Endothelial cell of umbilical vein (primary cell): Measurements from ENCODE around the gene APOBEC4. TPM values are rescaled to one million over a fixed set of nuclear protein-coding genes. Genes with fewer than 3 reads are reported as not detected.

ENCODE experiments used
- BruUV-seq: library from RNA; stranded (reverse); fragments of 400-500 nt; replicated peaks from 2 replicates; lab custom pipeline; 2021; lab: Mats Ljungman, UMichigan
- CTCF ChIA-PET: fragments of 300-600, 350-600 bp; sonication (Branson Sonifier 250); formaldehyde crosslinking; loops from one replicate; lab custom pipeline; 2021; ENCODE audit warnings: antibody characterized with exemption, inconsistent platforms; lab: Charles Lee
- POLR2A ChIA-PET: fragments of 300-600, 350-600 bp; sonication (Branson Sonifier 250); formaldehyde crosslinking; loops from one replicate; lab custom pipeline; 2021; ENCODE audit warnings: antibody characterized with exemption, inconsistent platforms; lab: Charles Lee
- DNase-seq: peaks from one replicate; pipeline ENCODE4 v3.0.0-alpha.2; 2011; ENCODE audit warnings: low read depth, low spot score
- FAIRE-seq: peaks from 2 replicates; lab custom pipeline; 2011; peaks lifted over from hg19 to GRCh38; lab: Jason Lieb, UNC
- H2AFZ ChIP-seq: 2 replicates; pipeline ENCODE4 v1.6.0; 2012; ENCODE audit warnings: low read depth, low read length, control low read depth, inconsistent platforms
- H3K27ac ChIP-seq: 2 replicates; pipeline ENCODE4 v1.5.1; 2011; ENCODE audit warnings: low read depth, mild to moderate bottlenecking, control low read depth, low read length, moderate library complexity; ENCODE audit not compliant: insufficient read depth
- H3K27me3 ChIP-seq, 2 experiments: 2 replicates each; pipeline versions ENCODE4 v1.6.0 to v1.6.1; 2011; ENCODE audit warnings: low read length in 2 of 2, mixed read lengths in 1 of 2; ENCODE audit not compliant: control insufficient read depth in 2 of 2, insufficient read depth in 2 of 2
- H3K36me3 ChIP-seq, 2 experiments: 2 replicates in 1 of 2; 3 replicates in 1 of 2; pipeline ENCODE4 v1.5.1; 2011; ENCODE audit warnings: low read length in 2 of 2, mild to moderate bottlenecking in 1 of 2, moderate library complexity in 1 of 2; ENCODE audit not compliant: control insufficient read depth in 2 of 2, insufficient read depth in 2 of 2; ENCODE audit errors: extremely low read depth in 1 of 2
- H3K4me1 ChIP-seq: 3 replicates; pipeline ENCODE4 v1.5.1; 2011; ENCODE audit warnings: mild to moderate bottlenecking, low read length; ENCODE audit not compliant: control insufficient read depth, insufficient read depth; ENCODE audit errors: extremely low read depth
- H3K4me2 ChIP-seq: 2 replicates; pipeline ENCODE4 v1.6.1; 2011; ENCODE audit warnings: low read length, control low read depth, mixed read lengths; ENCODE audit not compliant: insufficient read depth
- H3K4me3 ChIP-seq, 3 experiments: fragments of 200-600 bp in 1 of 3; sonication (generic), shearing (Covaris generic) in 1 of 3; replicated peaks in 1 of 3; 2 replicates each; pipeline ENCODE4 v1.5.1; 2011 to 2016; ENCODE audit warnings: control low read depth in 3 of 3, low read length in 3 of 3, mild to moderate bottlenecking in 2 of 3, inconsistent platforms in 1 of 3, low read depth in 1 of 3, moderate library complexity in 1 of 3; ENCODE audit not compliant: insufficient read depth in 1 of 3
- H3K79me2 ChIP-seq: 2 replicates; pipeline ENCODE4 v1.6.0; 2012; ENCODE audit warnings: low read length, inconsistent platforms; ENCODE audit not compliant: control insufficient read depth, insufficient read depth
- H3K9ac ChIP-seq: replicated peaks from 2 replicates; pipeline ENCODE3; 2011; ENCODE audit warnings: low read length, control low read depth; ENCODE audit not compliant: insufficient read depth; ENCODE audit errors: extremely low read depth
- H3K9me1 ChIP-seq: replicated peaks from 3 replicates; pipeline ENCODE4 v1.6.0; 2011; ENCODE audit warnings: mild to moderate bottlenecking, low read length; ENCODE audit not compliant: control insufficient read depth, insufficient read depth; ENCODE audit errors: extremely low read depth
- H3K9me3 ChIP-seq: replicated peaks from 2 replicates; pipeline ENCODE4 v1.5.1; 2012; ENCODE audit warnings: low read length, inconsistent platforms; ENCODE audit not compliant: control insufficient read depth, insufficient read depth
- H4K20me1 ChIP-seq: replicated peaks from 2 replicates; pipeline ENCODE3; 2011; ENCODE audit warnings: mild to moderate bottlenecking, low read length; ENCODE audit not compliant: control insufficient read depth, insufficient read depth; ENCODE audit errors: extremely low read depth
- CTCF ChIP-seq, 2 donors: IDR thresholded peaks; 1 replicate in 1 of 2; 2 replicates in 1 of 2; pipeline ENCODE4 v1.5.1; 2011; ENCODE audit warnings: low read length in 2 of 2, mild to moderate bottlenecking in 2 of 2, moderate library complexity in 2 of 2, control low read depth in 1 of 2, inconsistent platforms in 1 of 2, low read depth in 1 of 2; ENCODE audit not compliant: insufficient read depth in 1 of 2; ENCODE audit errors: extremely low read depth in 1 of 2
- EZH2 ChIP-seq: IDR thresholded peaks from 2 replicates; pipeline ENCODE4 v1.6.1; 2012; ENCODE audit warnings: borderline replicate concordance, low read depth, mild to moderate bottlenecking, moderate library complexity, low read length, inconsistent platforms; ENCODE audit not compliant: severe bottlenecking
- FOS ChIP-seq: IDR thresholded peaks from 2 replicates; pipeline ENCODE4 v1.6.1; 2011; ENCODE audit warnings: mild to moderate bottlenecking, low read length, moderate library complexity, borderline replicate concordance; ENCODE audit not compliant: insufficient read depth
- GATA2 ChIP-seq: IDR thresholded peaks from 2 replicates; pipeline ENCODE4 v1.7.0; 2011; ENCODE audit warnings: low read depth, mild to moderate bottlenecking, moderate library complexity, mixed read lengths, low read length; ENCODE audit not compliant: insufficient read length, insufficient read depth
- JUN ChIP-seq: IDR thresholded peaks from 2 replicates; pipeline ENCODE4 v1.6.1; 2011; ENCODE audit warnings: borderline replicate concordance, low read depth; ENCODE audit not compliant: insufficient read length, insufficient read depth
- MAX ChIP-seq: IDR thresholded peaks from 2 replicates; pipeline ENCODE4 v1.6.1; 2011; ENCODE audit not compliant: insufficient read depth, insufficient read length
- MYC ChIP-seq: IDR thresholded peaks from one replicate; pipeline ENCODE4 v1.6.1; 2011; ENCODE audit warnings: mild to moderate bottlenecking, low read depth, low read length
- POLR2A ChIP-seq: IDR thresholded peaks from 2 replicates; pipeline ENCODE4 v1.6.1; 2012; ENCODE audit warnings: low read depth, mild to moderate bottlenecking, control low read depth, low read length
- POLR2AphosphoS5 ChIP-seq: IDR thresholded peaks from 2 replicates; pipeline ENCODE4 v1.6.1; 2012; ENCODE audit warnings: low read depth, mild to moderate bottlenecking, control low read depth, low read length, moderate library complexity; ENCODE audit not compliant: insufficient read depth
- dilution Hi-C: fragments of 300-500 bp; cut with MboI; formaldehyde crosslinking; loops from one replicate; pipeline ENCODE4 v1.15.0; 2019; ENCODE audit warnings: low sequenced_read_pairs; ENCODE audit not compliant: extremely low pct_ligation_motif_present
- intact Hi-C: fragments of 100-400 bp; cut with micrococcal nuclease; formaldehyde crosslinking; loops from one replicate; pipeline ENCODE4 v1.10.0; 2022
- polyA plus RNA-seq, 4 experiments: library from polyadenylated mRNA; depleted of rRNA in 3 of 4; stranded (reverse) in 3 of 4; unstranded in 1 of 4; fragments of >200 nt; gene quantifications; 2 replicates each; pipeline versions ENCODE4 v1.2.1 to v1.2.3, GENCODE V29; 2011 to 2012; ENCODE audit warnings: missing spikeins in 1 of 4
- total RNA-seq: library from RNA; stranded (reverse); gene quantifications from 2 replicates; pipeline ENCODE4 v1.2.3, GENCODE V29; 2021

The APOBEC4 gene
- total and polyA plus RNA-seq, 2 donors (not counting 3 experiments of a cell fraction or from before 2014, with no cell fraction given), result not detected

- FAIRE-seq, result no peak
- no TSS peak for BruUV-seq
Observed at GRCh38 chr1:183596500-183596899, 56.6 kb downstream of the APOBEC4 start.

More at GRCh38 chr1:183596500-183596899, 56.6 kb downstream of the APOBEC4 start:
- H3K4me3 ChIP-seq, result no peak overlapping the region
- H3K4me1 ChIP-seq, result no peaks in the 10 kb centered on the region
- H3K36me3 ChIP-seq, result no peaks in the 10 kb centered on the region
- ChIA-PET POLR2A (no interaction called here), CTCF (no interaction called here)
- H4K20me1 ChIP-seq, result no peaks in the 10 kb centered on the region
- dilution Hi-C loops, result no loop called here
- no peak overlapping the region for H3K4me2 ChIP-seq
- DNase-seq, result no peak
- H3K9ac ChIP-seq, result no peak overlapping the region
- no peaks in the 10 kb centered on the region for H3K79me2 ChIP-seq
- intact Hi-C loops, result no loop called here
- no peaks in the 10 kb centered on the region for H3K9me1 ChIP-seq
- TF ChIP-seq POLR2AphosphoS5 (no peak), MAX (no peak), POLR2A (no peak), CTCF (IDR thresholded peaks at IDR 0.05; ENCODE audit: extremely low read depth in 1 of 2, insufficient read depth in 1 of 2, low read depth in 1 of 2, low read length in 2 of 2) (no peak), FOS (no peak), JUN (no peak), EZH2 (no peak), MYC (no peak), GATA2 (no peak)
- H3K27ac ChIP-seq, result no peak overlapping the region
- no peaks in the 10 kb centered on the region for H3K9me3 ChIP-seq
- peaks cover 5 to 10% of the 10 kb centered on the region in 2 experiments for H3K27me3 ChIP-seq
- H2AFZ ChIP-seq, result no peak overlapping the region

Other genes with a start within 250 kb of the APOBEC4 start
- 0.16 and 0.38 TPM in 2 replicates for gene NMNAT2, start 234.9 kb downstream of the APOBEC4 start, total RNA-seq
- gene NMNAT2, start 234.9 kb downstream of the APOBEC4 start, polyA plus RNA-seq, result 0.13 and 0.28 TPM in 2 replicates
- 42.1 and 47.1 TPM in 2 replicates for gene SMG7, start 180.8 kb downstream of the APOBEC4 start, total RNA-seq
- gene SMG7, start 180.8 kb downstream of the APOBEC4 start, polyA plus RNA-seq, result 23.8 and 25.4 TPM in 2 replicates
- gene NCF2, start 62.9 kb downstream of the APOBEC4 start, total RNA-seq, result not detected in 2 replicates
- 0.03 TPM in 1 of 2 replicates, not detected in the other for gene NCF2, start 62.9 kb downstream of the APOBEC4 start, polyA plus RNA-seq
- 185 and 190 TPM in 2 replicates for gene ARPC5, start 17.5 kb downstream of the APOBEC4 start, total RNA-seq
- gene ARPC5, start 17.5 kb downstream of the APOBEC4 start, polyA plus RNA-seq, result 72.1 and 110 TPM in 2 replicates
- 35.3 and 38.4 TPM in 2 replicates for gene RGL1, start 151.8 kb upstream of the APOBEC4 start, total RNA-seq
- 18.0 and 19.8 TPM in 2 replicates for gene RGL1, start 151.8 kb upstream of the APOBEC4 start, polyA plus RNA-seq